ENCODE measurements around the gene IFI27L2.

The IFI27L2 gene

GRCh38 chr14:94128216-94128839 lies 1.1 kb downstream of the IFI27L2 start:
- no peak for DNase-seq (ENCODE audit: insufficient read length)
- TF ChIP-seq POLR2A (IDR thresholded peaks at IDR 0.05; ENCODE audit: low read depth, low read length) (no peak), POLR2AphosphoS5 (IDR thresholded peaks at IDR 0.05; ENCODE audit: low read depth, low read length) (no peak), TAF1 (IDR thresholded peaks at IDR 0.05; ENCODE audit: borderline replicate concordance, low read depth, low read length) (no peak)

GRCh38 chr14:94127330-94127729 lies 2.1 kb downstream of the IFI27L2 start:
- no peak for TF ChIP-seq POLR2AphosphoS5 (IDR thresholded peaks at IDR 0.05; ENCODE audit: low read depth, low read length)
- TF ChIP-seq TAF1 (IDR thresholded peaks at IDR 0.05; ENCODE audit: borderline replicate concordance, low read depth, low read length) = no peak
- no peak for TF ChIP-seq POLR2A (IDR thresholded peaks at IDR 0.05; ENCODE audit: low read depth, low read length)
- FAIRE-seq = no peak
- DNase-seq (ENCODE audit: insufficient read length) = no peak

More at GRCh38 chr14:94128216-94128839, 1.1 kb downstream of the IFI27L2 start:
- FAIRE-seq = no peak

- DNase-seq (ENCODE audit: insufficient read length) (no peak), FAIRE-seq (no peak)
- TF ChIP-seq POLR2A (IDR thresholded peaks at IDR 0.05; ENCODE audit: low read depth, low read length) = no peak
- no peak for TF ChIP-seq TAF1 (IDR thresholded peaks at IDR 0.05; ENCODE audit: borderline replicate concordance, low read depth, low read length)
- no peak for TF ChIP-seq POLR2AphosphoS5 (IDR thresholded peaks at IDR 0.05; ENCODE audit: low read depth, low read length)
These were observed 2.6 kb downstream of the IFI27L2 start for GRCh38 chr14:94126800-94127199.

GRCh38 chr14:94126419-94126677 lies 3.1 kb downstream of the IFI27L2 start:
- no peak for FAIRE-seq
- no peak for TF ChIP-seq POLR2A (IDR thresholded peaks at IDR 0.05; ENCODE audit: low read depth, low read length)
- DNase-seq (ENCODE audit: insufficient read length) = no peak

GRCh38 chr14:94125659-94126418 lies 3.6 kb downstream of the IFI27L2 start:
- no peak for DNase-seq (ENCODE audit: insufficient read length)

GRCh38 chr14:94124582-94125377 lies 4.6 kb downstream of the IFI27L2 start:
- FAIRE-seq (no peak), DNase-seq (ENCODE audit: insufficient read length) (no peak)
- TF ChIP-seq POLR2A (IDR thresholded peaks at IDR 0.05; ENCODE audit: low read depth, low read length) = no peak
- TF ChIP-seq POLR2AphosphoS5 (IDR thresholded peaks at IDR 0.05; ENCODE audit: low read depth, low read length) = no peak
- TF ChIP-seq TAF1 (IDR thresholded peaks at IDR 0.05; ENCODE audit: borderline replicate concordance, low read depth, low read length) = no peak

More at GRCh38 chr14:94125659-94126418, 3.6 kb downstream of the IFI27L2 start:
- TF ChIP-seq TAF1 (IDR thresholded peaks at IDR 0.05; ENCODE audit: borderline replicate concordance, low read depth, low read length) (no peak), POLR2AphosphoS5 (IDR thresholded peaks at IDR 0.05; ENCODE audit: low read depth, low read length) (no peak), POLR2A (IDR thresholded peaks at IDR 0.05; ENCODE audit: low read depth, low read length) (no peak)
- FAIRE-seq = no peak

- TF ChIP-seq POLR2A (IDR thresholded peaks at IDR 0.05; ENCODE audit: low read depth, low read length) (no peak), TAF1 (IDR thresholded peaks at IDR 0.05; ENCODE audit: borderline replicate concordance, low read depth, low read length) (no peak), POLR2AphosphoS5 (IDR thresholded peaks at IDR 0.05; ENCODE audit: low read depth, low read length) (no peak)
- DNase-seq (ENCODE audit: insufficient read length) (no peak), FAIRE-seq (no peak)
These were observed 5.5 kb downstream of the IFI27L2 start for GRCh38 chr14:94123868-94124267.

GRCh38 chr14:94123296-94123695 lies 6.1 kb downstream of the IFI27L2 start:
- FAIRE-seq (no peak), DNase-seq (ENCODE audit: insufficient read length) (no peak)
- TF ChIP-seq POLR2A (IDR thresholded peaks at IDR 0.05; ENCODE audit: low read depth, low read length) (no peak), TAF1 (IDR thresholded peaks at IDR 0.05; ENCODE audit: borderline replicate concordance, low read depth, low read length) (no peak), POLR2AphosphoS5 (IDR thresholded peaks at IDR 0.05; ENCODE audit: low read depth, low read length) (no peak)

- TF ChIP-seq TAF1 (IDR thresholded peaks at IDR 0.05; ENCODE audit: borderline replicate concordance, low read depth, low read length) (no peak), POLR2AphosphoS5 (IDR thresholded peaks at IDR 0.05; ENCODE audit: low read depth, low read length) (no peak), POLR2A (IDR thresholded peaks at IDR 0.05; ENCODE audit: low read depth, low read length) (no peak)
- FAIRE-seq (no peak), DNase-seq (ENCODE audit: insufficient read length) (no peak)
These were observed 7.0 kb downstream of the IFI27L2 start for GRCh38 chr14:94122438-94122837.

- FAIRE-seq = no peak
- TF ChIP-seq POLR2AphosphoS5 (IDR thresholded peaks at IDR 0.05; ENCODE audit: low read depth, low read length) (no peak), POLR2A (IDR thresholded peaks at IDR 0.05; ENCODE audit: low read depth, low read length) (no peak), TAF1 (IDR thresholded peaks at IDR 0.05; ENCODE audit: borderline replicate concordance, low read depth, low read length) (no peak)
- no peak for DNase-seq (ENCODE audit: insufficient read length)
These were observed 7.9 kb downstream of the IFI27L2 start for GRCh38 chr14:94121485-94121884.

- no peak for DNase-seq (ENCODE audit: insufficient read length)
- FAIRE-seq = no peak
- TF ChIP-seq POLR2A (IDR thresholded peaks at IDR 0.05; ENCODE audit: low read depth, low read length) (no peak), POLR2AphosphoS5 (IDR thresholded peaks at IDR 0.05; ENCODE audit: low read depth, low read length) (no peak), TAF1 (IDR thresholded peaks at IDR 0.05; ENCODE audit: borderline replicate concordance, low read depth, low read length) (no peak)
These were observed 8.6 kb downstream of the IFI27L2 start for GRCh38 chr14:94120667-94121340.
